ENCODE data around the gene APBA3. TPM values are rescaled to one million over a fixed set of nuclear protein-coding genes. Genes with fewer than 3 reads are reported as not detected.

Gene APBA3
- total and polyA plus RNA-seq, 9 of the 15 experiments (the other 6 are each of a cell fraction or from before 2014, with no cell fraction given) = 0.10 to 29.5 (median 11.5) TPM

DNA sequence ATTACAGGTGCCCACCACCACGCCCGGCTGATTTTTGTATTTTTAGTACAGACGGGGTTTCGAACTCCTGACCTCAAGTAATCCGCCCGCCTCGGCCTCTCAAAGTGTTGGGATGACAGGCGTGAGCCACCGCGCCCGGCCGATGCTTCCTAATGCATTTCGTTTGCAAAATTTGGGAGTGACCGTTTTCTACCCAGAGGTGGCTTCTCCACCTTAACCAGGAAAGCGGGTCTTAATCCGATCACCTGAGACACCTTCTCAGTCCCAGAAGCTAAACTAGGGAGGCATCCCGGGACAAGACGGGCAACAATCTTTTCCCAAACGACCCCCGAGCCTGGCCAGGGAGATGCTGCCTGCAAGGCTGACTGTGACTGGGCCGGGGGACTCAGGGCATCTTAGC, 39.5 kb upstream of the APBA3 start:
- CTCF ChIA-PET (ENCODE audit: low intra/inter-chr PET ratio) = no interaction called here
- H4K20me1 ChIP-seq (replicated peaks; ENCODE audit: control insufficient read depth, insufficient read depth, low read length) = no peaks in the 10 kb centered on the region
- no peak overlapping the region for H2AFZ ChIP-seq (ENCODE audit: low read depth, low read length)
- H3K27me3 ChIP-seq (ENCODE audit: control insufficient read depth in 2 of 2, insufficient read depth in 2 of 2, low read length in 2 of 2) = peaks cover 20 to 33% of the 10 kb centered on the region in 2 experiments; a peak in 4 of 5 replicates
- TF ChIP-seq ZNF134 (CRISPR knock-in tag; conservative IDR thresholded peaks at IDR 0.05) (no peak), PHF21A (IDR thresholded peaks at IDR 0.05; ENCODE audit: borderline replicate concordance, low read depth) (no peak), PTRF (tag; IDR thresholded peaks at IDR 0.05) (no peak), KDM4B (IDR thresholded peaks at IDR 0.05; ENCODE audit: borderline replicate concordance in 2 of 2, low read depth in 1 of 2) (no peak), UBTF (IDR thresholded peaks at IDR 0.05; ENCODE audit: borderline replicate concordance in 1 of 2, low read depth in 2 of 2, low read length in 2 of 2) (no peak), GATA2 (CRISPR knock-in tag; IDR thresholded peaks at IDR 0.05) (no peak), ZC3H8 (IDR thresholded peaks at IDR 0.05) (no peak), BRF1 (IDR thresholded peaks at IDR 0.05; ENCODE audit: borderline replicate concordance, extremely low read depth, insufficient read length) (no peak), BRCA1 (IDR thresholded peaks at IDR 0.05) (no peak), BRCA1 (CRISPR knock-in tag; IDR thresholded peaks at IDR 0.05) (no peak), MED1 (CRISPR knock-in tag; IDR thresholded peaks at IDR 0.05; ENCODE audit: borderline replicate concordance) (no peak), ZNF232 (CRISPR knock-in tag; IDR thresholded peaks at IDR 0.05) (no peak), RBM34 (IDR thresholded peaks at IDR 0.05; ENCODE audit: borderline replicate concordance, insufficient read depth, low read length) (no peak)
- H3K79me2 ChIP-seq (ENCODE audit: control insufficient read depth, insufficient read depth, low read length) = no peaks in the 10 kb centered on the region
- H3K4me2 ChIP-seq (ENCODE audit: insufficient read depth, low read length) = no peak overlapping the region
- no TSS peak for BruUV-seq (replicated peaks)
- ATAC-seq = no peak
- no peak for FAIRE-seq
- no peaks in the 10 kb centered on the region for H3K9me3 ChIP-seq (replicated peaks; ENCODE audit: control insufficient read depth, insufficient read depth, low read depth, low read length)
- intact Hi-C loops (cut with micrococcal nuclease) (no loop called here), in situ Hi-C loops (cut with MboI) (no loop called here)
- peaks cover 0 to 20% of the 10 kb centered on the region in 2 experiments; a peak in 3 of 5 replicates for H3K4me1 ChIP-seq (replicated peaks in 1 of 2; ENCODE audit: control insufficient read depth in 2 of 2, insufficient read depth in 2 of 2, low read length in 2 of 2)
- H3K9ac ChIP-seq (ENCODE audit: insufficient read depth in 1 of 2, low read depth in 2 of 2, low read length in 2 of 2) = no peak overlapping the region
- DNase-seq (ENCODE audit: extremely low read depth in 1 of 4, low spot score in 3 of 4) = no peak
- no peaks in the 10 kb centered on the region for H3K9me1 ChIP-seq (ENCODE audit: control insufficient read depth, insufficient read depth, low read length)
- H3K4me3 ChIP-seq = no peak overlapping the region
- no peaks in the 10 kb centered on the region for H3K36me3 ChIP-seq (ENCODE audit: control insufficient read depth, insufficient read depth, low read length)
- no peak overlapping the region for H3K27ac ChIP-seq (ENCODE audit: extremely low read depth, low read depth, low read length)
- 19% methylated on average over 21 of the region's 21 CpGs for WGBS (ENCODE audit: insufficient coverage, low coverage, missing lambda C conversion rate)
- POLR2A ChIA-PET = interaction anchor here (0.6 kb wide), 1 partner anchor 103 kb away, joined by 4 read pairs; no protein-coding TSS in a partner anchor
